ENCODE measurements around the gene SH3RF3. TPM values are rescaled to one million over a fixed set of nuclear protein-coding genes. Genes with fewer than 3 reads are reported as not detected.

Gene SH3RF3
- total RNA-seq, 1 experiment from 2014 or later, result not detected

DNA sequence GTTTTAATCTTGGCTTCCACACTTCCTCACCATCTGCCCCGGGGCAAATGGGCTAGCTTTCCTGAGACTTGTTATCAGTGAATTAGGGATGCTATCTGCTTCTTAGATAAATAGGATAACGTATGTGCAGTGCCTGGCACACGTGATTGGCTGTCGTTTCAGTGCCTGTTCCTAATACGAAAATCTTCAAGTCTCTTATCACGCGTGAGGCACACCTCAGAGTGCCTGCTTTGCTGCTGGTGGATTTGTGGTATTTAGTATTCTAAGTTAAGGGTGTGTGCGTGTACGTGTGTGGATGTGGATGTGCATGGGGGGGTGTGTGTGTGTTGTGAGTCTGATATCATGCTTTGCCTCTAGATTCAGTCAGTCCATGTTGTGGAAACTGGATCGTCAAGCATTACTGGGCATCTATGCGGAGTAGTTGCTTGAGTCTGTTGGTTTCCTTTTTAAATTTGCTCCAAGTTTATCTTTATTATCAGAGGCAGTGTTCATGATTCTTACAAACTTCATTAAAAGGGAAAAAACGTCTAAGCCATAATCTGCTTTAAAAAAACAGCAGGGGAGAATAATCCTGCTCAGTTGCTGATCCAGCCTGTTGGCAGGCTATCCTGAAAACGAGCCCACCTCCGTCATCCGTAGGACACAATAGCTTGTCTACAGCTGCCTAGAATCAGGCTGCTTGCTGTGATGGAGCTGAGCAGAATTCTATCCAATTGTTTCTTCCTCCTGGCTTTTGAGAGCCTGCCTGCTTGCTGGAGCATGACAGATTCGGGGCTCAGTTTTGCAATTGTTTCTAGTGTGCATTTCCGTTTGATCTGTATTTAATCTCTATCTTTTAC is 6.6 kb downstream of the SH3RF3 start:
- peaks cover 56% of the 10 kb centered on the region for H3K27me3 ChIP-seq (ENCODE audit: insufficient read depth, low read length)
- H3K4me1 ChIP-seq (ENCODE audit: control insufficient read depth in 1 of 2, insufficient read depth in 2 of 2, low read length in 2 of 2), result peaks cover 0 to 4% of the 10 kb centered on the region in 2 experiments; a peak in 1 of 4 replicates
- H3K27ac ChIP-seq (ENCODE audit: low read depth, low read length), result no peak overlapping the region
- no peaks in the 10 kb centered on the region for H3K9me3 ChIP-seq (ENCODE audit: control insufficient read depth in 1 of 2, insufficient read depth in 1 of 2, low read depth in 1 of 2, low read length in 2 of 2)
- ChIA-PET POLR2A (no interaction called here), CTCF (no interaction called here), RAD21 (ENCODE audit: low non-redundant PET in 1 of 2, low total read pairs in 2 of 2, uncharacterized antibody in 2 of 2, unreplicated experiment in 2 of 2) (no interaction called here)
- H2AFZ ChIP-seq (ENCODE audit: low read depth, low read length, poor library complexity, severe bottlenecking), result no peak overlapping the region
- H3K36me3 ChIP-seq (ENCODE audit: control insufficient read depth in 1 of 2, insufficient read depth in 2 of 2, low read length in 2 of 2), result no peaks in the 10 kb centered on the region
- H3K4me2 ChIP-seq (ENCODE audit: low read length), result no peak overlapping the region
- no peaks in the 10 kb centered on the region for H3K79me2 ChIP-seq (ENCODE audit: insufficient read depth, low read length)
- intact Hi-C loops (cut with micrococcal nuclease), result no loop called here
- H3K4me3 ChIP-seq (replicated peaks in 1 of 2; ENCODE audit: low read depth in 1 of 2, low read length in 2 of 2), result no peak overlapping the region
- ATAC-seq, result no peak
- TF ChIP-seq ZNF274 (IDR thresholded peaks at IDR 0.05; ENCODE audit: low read depth, low read length) (no peak), EZH2phosphoT487 (IDR thresholded peaks at IDR 0.05; ENCODE audit: borderline replicate concordance) (no peak), EZH2 (IDR thresholded peaks at IDR 0.05) (no peak), ZBTB33 (IDR thresholded peaks at IDR 0.05; ENCODE audit: extremely low read depth, insufficient replicate concordance, low read length) (no peak), TCF7L2 (IDR thresholded peaks at IDR 0.05; ENCODE audit: borderline replicate concordance, extremely low read depth, insufficient read depth, insufficient read length) (no peak), POLR2AphosphoS5 (IDR thresholded peaks at IDR 0.05; ENCODE audit: low read depth, low read length) (no peak), FOSL1 (IDR thresholded peaks at IDR 0.05; ENCODE audit: low read depth) (no peak), RAD21 (IDR thresholded peaks at IDR 0.05; ENCODE audit: low read depth) (no peak), CEBPB (IDR thresholded peaks at IDR 0.05; ENCODE audit: low read depth) (no peak), YY1 (IDR thresholded peaks at IDR 0.05; ENCODE audit: extremely low read depth, insufficient replicate concordance, low read depth, low read length) (no peak), ATF3 (IDR thresholded peaks at IDR 0.05) (no peak), JUND (IDR thresholded peaks at IDR 0.05) (no peak), ZFX (IDR thresholded peaks at IDR 0.05) (no peak), ELF1 (IDR thresholded peaks at IDR 0.05; ENCODE audit: borderline replicate concordance, low read depth) (no peak), CBX3 (IDR thresholded peaks at IDR 0.05; ENCODE audit: low read depth) (no peak), SIN3A (IDR thresholded peaks at IDR 0.05; ENCODE audit: low read depth) (no peak)
- TF ChIP-seq, protein P1, sequence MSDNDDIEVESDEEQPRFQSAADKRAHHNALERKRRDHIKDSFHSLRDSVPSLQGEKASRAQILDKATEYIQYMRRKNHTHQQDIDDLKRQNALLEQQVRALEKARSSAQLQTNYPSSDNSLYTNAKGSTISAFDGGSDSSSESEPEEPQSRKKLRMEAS (IDR thresholded peaks at IDR 0.05), result no peak
- TF ChIP-seq, protein P2, sequence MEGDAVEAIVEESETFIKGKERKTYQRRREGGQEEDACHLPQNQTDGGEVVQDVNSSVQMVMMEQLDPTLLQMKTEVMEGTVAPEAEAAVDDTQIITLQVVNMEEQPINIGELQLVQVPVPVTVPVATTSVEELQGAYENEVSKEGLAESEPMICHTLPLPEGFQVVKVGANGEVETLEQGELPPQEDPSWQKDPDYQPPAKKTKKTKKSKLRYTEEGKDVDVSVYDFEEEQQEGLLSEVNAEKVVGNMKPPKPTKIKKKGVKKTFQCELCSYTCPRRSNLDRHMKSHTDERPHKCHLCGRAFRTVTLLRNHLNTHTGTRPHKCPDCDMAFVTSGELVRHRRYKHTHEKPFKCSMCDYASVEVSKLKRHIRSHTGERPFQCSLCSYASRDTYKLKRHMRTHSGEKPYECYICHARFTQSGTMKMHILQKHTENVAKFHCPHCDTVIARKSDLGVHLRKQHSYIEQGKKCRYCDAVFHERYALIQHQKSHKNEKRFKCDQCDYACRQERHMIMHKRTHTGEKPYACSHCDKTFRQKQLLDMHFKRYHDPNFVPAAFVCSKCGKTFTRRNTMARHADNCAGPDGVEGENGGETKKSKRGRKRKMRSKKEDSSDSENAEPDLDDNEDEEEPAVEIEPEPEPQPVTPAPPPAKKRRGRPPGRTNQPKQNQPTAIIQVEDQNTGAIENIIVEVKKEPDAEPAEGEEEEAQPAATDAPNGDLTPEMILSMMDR (IDR thresholded peaks at IDR 0.05 in 2 of 3, conservative IDR thresholded peaks at IDR 0.05 in 1 of 3; ENCODE audit: borderline replicate concordance in 1 of 3, insufficient read depth in 1 of 3, low read depth in 2 of 3, low read length in 2 of 3), result no peak
- TF ChIP-seq, protein P3, sequence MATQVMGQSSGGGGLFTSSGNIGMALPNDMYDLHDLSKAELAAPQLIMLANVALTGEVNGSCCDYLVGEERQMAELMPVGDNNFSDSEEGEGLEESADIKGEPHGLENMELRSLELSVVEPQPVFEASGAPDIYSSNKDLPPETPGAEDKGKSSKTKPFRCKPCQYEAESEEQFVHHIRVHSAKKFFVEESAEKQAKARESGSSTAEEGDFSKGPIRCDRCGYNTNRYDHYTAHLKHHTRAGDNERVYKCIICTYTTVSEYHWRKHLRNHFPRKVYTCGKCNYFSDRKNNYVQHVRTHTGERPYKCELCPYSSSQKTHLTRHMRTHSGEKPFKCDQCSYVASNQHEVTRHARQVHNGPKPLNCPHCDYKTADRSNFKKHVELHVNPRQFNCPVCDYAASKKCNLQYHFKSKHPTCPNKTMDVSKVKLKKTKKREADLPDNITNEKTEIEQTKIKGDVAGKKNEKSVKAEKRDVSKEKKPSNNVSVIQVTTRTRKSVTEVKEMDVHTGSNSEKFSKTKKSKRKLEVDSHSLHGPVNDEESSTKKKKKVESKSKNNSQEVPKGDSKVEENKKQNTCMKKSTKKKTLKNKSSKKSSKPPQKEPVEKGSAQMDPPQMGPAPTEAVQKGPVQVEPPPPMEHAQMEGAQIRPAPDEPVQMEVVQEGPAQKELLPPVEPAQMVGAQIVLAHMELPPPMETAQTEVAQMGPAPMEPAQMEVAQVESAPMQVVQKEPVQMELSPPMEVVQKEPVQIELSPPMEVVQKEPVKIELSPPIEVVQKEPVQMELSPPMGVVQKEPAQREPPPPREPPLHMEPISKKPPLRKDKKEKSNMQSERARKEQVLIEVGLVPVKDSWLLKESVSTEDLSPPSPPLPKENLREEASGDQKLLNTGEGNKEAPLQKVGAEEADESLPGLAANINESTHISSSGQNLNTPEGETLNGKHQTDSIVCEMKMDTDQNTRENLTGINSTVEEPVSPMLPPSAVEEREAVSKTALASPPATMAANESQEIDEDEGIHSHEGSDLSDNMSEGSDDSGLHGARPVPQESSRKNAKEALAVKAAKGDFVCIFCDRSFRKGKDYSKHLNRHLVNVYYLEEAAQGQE (IDR thresholded peaks at IDR 0.05; ENCODE audit: low read depth), result no peak
- no peak for DNase-seq (ENCODE audit: low read depth, low spot score)
- no peaks in the 10 kb centered on the region for H3K9me2 ChIP-seq (ENCODE audit: insufficient read depth)
- no TSS peak for BruUV-seq (replicated peaks)
- H4K20me1 ChIP-seq (ENCODE audit: insufficient read depth), result no peaks in the 10 kb centered on the region
- H3K9ac ChIP-seq (ENCODE audit: low read length), result no peak overlapping the region

Measured in HCT116 (cell line).